Bronchial epithelial cell (primary cell): ENCODE results near the gene TTC31. TPM values are rescaled to one million over a fixed set of nuclear protein-coding genes. Genes with fewer than 3 reads are reported as not detected.

Source experiments
- DNase-seq: peaks from one replicate; pipeline ENCODE4 v3.0.0-alpha.2; 2010; ENCODE audit warnings: low read depth
- FAIRE-seq: peaks from 2 replicates; lab custom pipeline; 2011; peaks lifted over from hg19 to GRCh38; lab: Jason Lieb, UNC
- H3K27me3 ChIP-seq: 2 replicates; pipeline ENCODE4 v1.5.1; 2011; ENCODE audit warnings: low read length; ENCODE audit not compliant: control insufficient read depth, insufficient read depth
- H3K36me3 ChIP-seq: 2 replicates; pipeline ENCODE4 v1.5.1; 2011; ENCODE audit warnings: low read length; ENCODE audit not compliant: control insufficient read depth, insufficient read depth
- H3K4me3 ChIP-seq: 2 replicates; pipeline ENCODE4 v1.5.1; 2011; ENCODE audit warnings: mild to moderate bottlenecking, low read depth, low read length, control low read depth
- total RNA-seq: library from RNA; depleted of rRNA; stranded (reverse); fragments of >200 nt; gene quantifications from 2 replicates; pipeline ENCODE4 v1.2.1, GENCODE V29; 2014
- TF ChIP-seq, protein P1 (sequence below): IDR thresholded peaks from 2 replicates; pipeline ENCODE4 v1.5.1; 2011; ENCODE audit warnings: mild to moderate bottlenecking, moderate library complexity, low read length, control low read depth, inconsistent platforms; ENCODE audit not compliant: insufficient read depth, severe bottlenecking

TTC31 gene
- total RNA-seq, 1 donor from 2014 or later, result 5.8 TPM

DNA sequence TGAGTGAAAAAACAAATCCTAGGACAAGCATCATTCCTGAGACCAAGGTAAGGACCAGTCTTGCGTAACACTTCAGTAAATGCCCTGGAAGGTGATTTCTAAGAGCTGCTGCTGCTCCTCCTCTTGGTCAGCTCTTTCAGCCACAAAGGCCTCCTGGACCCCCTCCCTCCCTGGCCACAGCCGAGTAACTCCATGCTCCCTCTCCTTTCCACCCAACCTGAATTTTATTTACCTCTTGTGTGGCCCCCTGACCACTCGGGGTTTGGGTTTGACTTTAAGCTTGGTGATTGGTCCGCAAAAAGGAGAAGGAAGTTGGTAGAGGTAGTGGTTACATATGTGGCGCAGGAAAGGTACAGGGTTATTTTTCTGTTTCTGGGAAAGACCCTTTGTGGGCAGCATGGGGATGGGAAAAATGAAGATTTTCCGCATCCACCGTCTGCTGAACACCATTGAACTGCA, 56.0 kb downstream of the TTC31 start:
- Histone ChIP-seq H3K4me3 (no peak overlapping the region), H3K27me3 (no peaks in the 10 kb centered on the region), H3K36me3 (no peaks in the 10 kb centered on the region)
- DNase-seq, result no peak
- peak; percentile 36 for FAIRE-seq
- TF ChIP-seq, protein P1, sequence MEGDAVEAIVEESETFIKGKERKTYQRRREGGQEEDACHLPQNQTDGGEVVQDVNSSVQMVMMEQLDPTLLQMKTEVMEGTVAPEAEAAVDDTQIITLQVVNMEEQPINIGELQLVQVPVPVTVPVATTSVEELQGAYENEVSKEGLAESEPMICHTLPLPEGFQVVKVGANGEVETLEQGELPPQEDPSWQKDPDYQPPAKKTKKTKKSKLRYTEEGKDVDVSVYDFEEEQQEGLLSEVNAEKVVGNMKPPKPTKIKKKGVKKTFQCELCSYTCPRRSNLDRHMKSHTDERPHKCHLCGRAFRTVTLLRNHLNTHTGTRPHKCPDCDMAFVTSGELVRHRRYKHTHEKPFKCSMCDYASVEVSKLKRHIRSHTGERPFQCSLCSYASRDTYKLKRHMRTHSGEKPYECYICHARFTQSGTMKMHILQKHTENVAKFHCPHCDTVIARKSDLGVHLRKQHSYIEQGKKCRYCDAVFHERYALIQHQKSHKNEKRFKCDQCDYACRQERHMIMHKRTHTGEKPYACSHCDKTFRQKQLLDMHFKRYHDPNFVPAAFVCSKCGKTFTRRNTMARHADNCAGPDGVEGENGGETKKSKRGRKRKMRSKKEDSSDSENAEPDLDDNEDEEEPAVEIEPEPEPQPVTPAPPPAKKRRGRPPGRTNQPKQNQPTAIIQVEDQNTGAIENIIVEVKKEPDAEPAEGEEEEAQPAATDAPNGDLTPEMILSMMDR, result no peak

DNA sequence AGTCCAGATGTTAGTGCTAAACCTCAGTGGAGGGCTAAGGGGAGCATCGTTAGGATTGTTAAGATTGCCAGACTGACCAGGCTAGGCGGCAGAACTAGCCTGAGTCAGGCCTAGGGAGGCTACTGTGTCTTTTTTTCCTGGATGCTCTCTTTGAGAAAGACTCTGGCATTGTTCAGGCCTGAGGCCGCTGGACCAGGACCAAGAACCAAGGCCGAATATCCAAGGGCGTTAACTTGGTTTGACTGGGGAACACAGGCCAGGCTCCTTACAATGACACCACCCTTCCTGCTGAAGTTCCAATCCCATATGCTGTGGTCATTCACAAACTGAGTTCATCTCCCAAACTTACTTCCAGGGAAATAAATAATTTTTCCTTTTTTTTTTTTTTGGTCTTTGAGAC, 57.4 kb downstream of the TTC31 start:
- no peak for FAIRE-seq
- Histone ChIP-seq H3K27me3 (no peaks in the 10 kb centered on the region), H3K36me3 (no peaks in the 10 kb centered on the region), H3K4me3 (no peak overlapping the region)
- TF ChIP-seq, protein P1, result no peak
- no peak for DNase-seq

DNA sequence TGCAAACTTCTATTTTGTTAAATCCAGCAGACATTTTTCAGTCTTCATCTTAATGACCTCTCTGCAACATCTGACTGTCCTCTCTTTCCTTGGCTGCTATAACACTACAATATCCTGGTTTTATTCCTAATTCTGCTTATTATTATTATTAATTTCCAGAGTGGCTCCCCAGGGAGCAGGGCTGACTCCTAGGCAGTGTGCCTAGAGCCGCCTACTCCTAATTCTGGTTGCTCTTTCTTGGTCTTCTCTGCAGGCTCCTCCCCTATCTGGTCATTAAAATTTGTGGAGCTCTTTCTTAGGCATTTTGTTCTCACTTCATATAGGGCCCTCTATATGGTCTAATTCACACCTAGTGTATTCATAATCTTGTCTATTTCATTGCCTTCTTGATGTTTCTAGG, 60.1 kb downstream of the TTC31 start:
- Histone ChIP-seq H3K4me3 (no peak overlapping the region), H3K27me3 (no peaks in the 10 kb centered on the region), H3K36me3 (no peaks in the 10 kb centered on the region)
- DNase-seq (no peak), FAIRE-seq (no peak)
- TF ChIP-seq, protein P1, result no peak

Other genes starting within 250 kb of the TTC31 start
- gene SLC4A5, start 139.7 kb upstream of the TTC31 start, total RNA-seq, result under 0.01 and 0.90 TPM in 2 replicates
- 65.8 and 79.8 TPM in 2 replicates for gene DCTN1, start 102.8 kb upstream of the TTC31 start, total RNA-seq
- gene C2orf81, start 61.5 kb upstream of the TTC31 start, total RNA-seq, result 0.26 TPM in 2 replicates
- 26.9 and 31.6 TPM in 2 replicates for gene WDR54, start 61.4 kb upstream of the TTC31 start, total RNA-seq
- 22.1 and 24.1 TPM in 2 replicates for gene RTKN, start 41.1 kb upstream of the TTC31 start, total RNA-seq
- 13.7 and 26.6 TPM in 2 replicates for gene INO80B, start 28.0 kb upstream of the TTC31 start, total RNA-seq
- gene WBP1, start 24.6 kb upstream of the TTC31 start, total RNA-seq, result 31.1 and 50.3 TPM in 2 replicates
- 49.5 and 50.6 TPM in 2 replicates for gene MOGS, start 17.7 kb upstream of the TTC31 start, total RNA-seq
- gene MRPL53, start 10.4 kb upstream of the TTC31 start, total RNA-seq, result 45.6 and 57.9 TPM in 2 replicates
- 12.1 and 12.8 TPM in 2 replicates for gene CCDC142, start 83 bp upstream of the TTC31 start, total RNA-seq
- gene LBX2, start 16.5 kb downstream of the TTC31 start, total RNA-seq, result 0.53 and 0.77 TPM in 2 replicates
- gene PCGF1, start 24.6 kb downstream of the TTC31 start, total RNA-seq, result 35.5 and 41.5 TPM in 2 replicates
- gene TLX2, start 31.4 kb downstream of the TTC31 start, total RNA-seq, result not detected in 2 replicates
- gene DQX1, start 43.1 kb downstream of the TTC31 start, total RNA-seq, result 1.6 and 5.6 TPM in 2 replicates
- 176 and 198 TPM in 2 replicates for gene AUP1, start 46.6 kb downstream of the TTC31 start, total RNA-seq
- gene HTRA2, start 46.9 kb downstream of the TTC31 start, total RNA-seq, result 29.1 and 67.7 TPM in 2 replicates
- 0.13 and 0.53 TPM in 2 replicates for gene LOXL3, start 70.9 kb downstream of the TTC31 start, total RNA-seq
- gene DOK1, start 71.6 kb downstream of the TTC31 start, total RNA-seq, result 0.51 and 1.1 TPM in 2 replicates
- gene M1AP, start 165.2 kb downstream of the TTC31 start, total RNA-seq, result 0.53 and 1.0 TPM in 2 replicates
- gene SEMA4F, start 171.2 kb downstream of the TTC31 start, total RNA-seq, result 3.2 and 5.1 TPM in 2 replicates